Left ventricle myocardium inferior (tissue), 1 donor: Measurements from ENCODE around the gene CDH4. TPM values are rescaled to one million over a fixed set of nuclear protein-coding genes. Genes with fewer than 3 reads are reported as not detected.

ENCODE experiments used
- DNase-seq: peaks from one replicate; pipeline ENCODE4 v3.0.0-alpha.2; 2020
- H3K27ac ChIP-seq: fragments of 200-600 bp; replicated peaks from 2 replicates; pipeline ENCODE4 v1.8.0; 2021
- H3K27me3 ChIP-seq: fragments of 200-600 bp; 2 replicates; pipeline ENCODE4 v1.8.0; 2021; ENCODE audit warnings: low read depth
- H3K36me3 ChIP-seq: fragments of 200-600 bp; 2 replicates; pipeline ENCODE4 v1.8.0; 2021
- H3K4me1 ChIP-seq: fragments of 200-600 bp; 2 replicates; pipeline ENCODE4 v1.8.0; 2021
- H3K4me3 ChIP-seq: fragments of 200-600 bp; 2 replicates; pipeline ENCODE4 v1.8.0; 2021; ENCODE audit warnings: mild to moderate bottlenecking, moderate library complexity
- H3K9me3 ChIP-seq: fragments of 200-600 bp; replicated peaks from 2 replicates; pipeline ENCODE4 v1.8.0; 2021
- CTCF ChIP-seq: fragments of 200-600 bp; IDR thresholded peaks from 2 replicates; pipeline ENCODE4 v1.8.0; 2021; ENCODE audit warnings: antibody characterized with exemption, mild to moderate bottlenecking, borderline replicate concordance
- intact Hi-C: fragments of 100-400 bp; cut with micrococcal nuclease; formaldehyde crosslinking; loops from one replicate; pipeline ENCODE4 v1.11.0; 2022
- total RNA-seq: library from RNA; stranded (reverse); fragmentation: NEBNext Ultra II Directional; extraction: Animal tissue kit (Norgen Biotek cat#: 25700); gene quantifications from one replicate; pipeline ENCODE4 v1.2.1, GENCODE V29; 2021
- donor health status: DM: no; HTN: yes; CAD: no; lungs with severe emphysema.

The CDH4 gene
- total RNA-seq, 1 donor from 2014 or later: 0.05 TPM

- intact Hi-C loops: no loop called here
- no peaks in the 10 kb centered on the region for H3K4me1 ChIP-seq
- peak; percentile 1 for DNase-seq
- H3K36me3 ChIP-seq: no peaks in the 10 kb centered on the region
- peaks cover 9% of the 10 kb centered on the region for H3K9me3 ChIP-seq
- no peak overlapping the region for H3K4me3 ChIP-seq
- no peak for TF ChIP-seq CTCF
- H3K27me3 ChIP-seq: peaks cover 38% of the 10 kb centered on the region
- H3K27ac ChIP-seq: no peak overlapping the region
These were observed 680.1 kb downstream of the CDH4 start for GRCh38 chr20:61932199-61932592.

- Histone ChIP-seq H3K4me1 (no peaks in the 10 kb centered on the region), H3K9me3 (peaks cover 9% of the 10 kb centered on the region), H3K27ac (no peak overlapping the region), H3K27me3 (peaks cover 44% of the 10 kb centered on the region), H3K4me3 (no peak overlapping the region), H3K36me3 (no peaks in the 10 kb centered on the region)
- DNase-seq: peak; percentile 7
- TF ChIP-seq CTCF: no peak
- intact Hi-C loops: no loop called here
These were observed 680.8 kb downstream of the CDH4 start for GRCh38 chr20:61932711-61933480.

GRCh38 chr20:61933481-61933950 lies 681.5 kb downstream of the CDH4 start:
- no peak overlapping the region for H3K27ac ChIP-seq
- H3K27me3 ChIP-seq: peaks cover 51% of the 10 kb centered on the region
- H3K4me3 ChIP-seq: no peak overlapping the region
- intact Hi-C loops: no loop called here
- no peaks in the 10 kb centered on the region for H3K36me3 ChIP-seq
- peaks cover 9% of the 10 kb centered on the region for H3K9me3 ChIP-seq
- no peak for DNase-seq
- TF ChIP-seq CTCF: no peak
- no peaks in the 10 kb centered on the region for H3K4me1 ChIP-seq

- H3K27me3 ChIP-seq: peaks cover 57% of the 10 kb centered on the region
- intact Hi-C loops: no loop called here
- H3K4me3 ChIP-seq: no peak overlapping the region
These were observed 682.1 kb downstream of the CDH4 start for GRCh38 chr20:61933951-61934715.

More at GRCh38 chr20:61933951-61934715, 682.1 kb downstream of the CDH4 start:
- no peak for TF ChIP-seq CTCF
- H3K27ac ChIP-seq: no peak overlapping the region
- peaks cover 3% of the 10 kb centered on the region for H3K9me3 ChIP-seq
- no peaks in the 10 kb centered on the region for H3K36me3 ChIP-seq
- DNase-seq: peak; percentile 5
- H3K4me1 ChIP-seq: no peaks in the 10 kb centered on the region
